ENCODE results near the gene TMEM8B. TPM values are rescaled to one million over a fixed set of nuclear protein-coding genes. Genes with fewer than 3 reads are reported as not detected.

The TMEM8B gene
- total RNA-seq, 1 experiment from 2014 or later: 2.0 TPM

GRCh38 chr9:35842020-35842745, 13.2 kb downstream of the TMEM8B start:
- no peak for DNase-seq
- H3K36me3 ChIP-seq (replicated peaks; ENCODE audit: control insufficient read depth, insufficient read depth, low read length): no peaks in the 10 kb centered on the region; the same call in 1 of the 2 replicates
- no peak overlapping the region for H3K4me3 ChIP-seq (ENCODE audit: insufficient read depth, low read depth, low read length)
- H3K27me3 ChIP-seq (ENCODE audit: control insufficient read depth, insufficient read depth, low read length): peaks cover 17% of the 10 kb centered on the region; the same call in 1 of the 2 replicates

- DNase-seq: no peak
- no peaks in the 10 kb centered on the region; the same call in 1 of the 2 replicates for H3K36me3 ChIP-seq (replicated peaks; ENCODE audit: control insufficient read depth, insufficient read depth, low read length)
- H3K4me3 ChIP-seq (ENCODE audit: insufficient read depth, low read depth, low read length): no peak overlapping the region
- H3K27me3 ChIP-seq (ENCODE audit: control insufficient read depth, insufficient read depth, low read length): peaks cover 19% of the 10 kb centered on the region; the same call in 1 of the 2 replicates
These were observed 13.8 kb downstream of the TMEM8B start for GRCh38 chr9:35842795-35843194.

- H3K36me3 ChIP-seq (replicated peaks; ENCODE audit: control insufficient read depth, insufficient read depth, low read length): no peaks in the 10 kb centered on the region; the same call in 1 of the 2 replicates
- H3K4me3 ChIP-seq (ENCODE audit: insufficient read depth, low read depth, low read length): no peak overlapping the region
- peak; percentile 64 for DNase-seq
- H3K27me3 ChIP-seq (ENCODE audit: control insufficient read depth, insufficient read depth, low read length): peaks cover 19% of the 10 kb centered on the region; the same call in 1 of the 2 replicates
These were observed 15.7 kb downstream of the TMEM8B start for GRCh38 chr9:35844628-35845270.

- peak; percentile 93 for DNase-seq
- Histone ChIP-seq H3K4me3 (ENCODE audit: insufficient read depth, low read depth, low read length) (peak overlapping the region; percentile 64), H3K27me3 (ENCODE audit: control insufficient read depth, insufficient read depth, low read length) (peaks cover 19% of the 10 kb centered on the region; the same call in 1 of the 2 replicates), H3K36me3 (replicated peaks; ENCODE audit: control insufficient read depth, insufficient read depth, low read length) (no peaks in the 10 kb centered on the region; the same call in 1 of the 2 replicates)
These were observed 17.1 kb downstream of the TMEM8B start for GRCh38 chr9:35845824-35846771.

GRCh38 chr9:35847792-35848572, 19.0 kb downstream of the TMEM8B start:
- no peaks in the 10 kb centered on the region; the same call in 1 of the 2 replicates for H3K36me3 ChIP-seq (replicated peaks; ENCODE audit: control insufficient read depth, insufficient read depth, low read length)
- H3K4me3 ChIP-seq (ENCODE audit: insufficient read depth, low read depth, low read length): no peak overlapping the region
- DNase-seq: no peak
- H3K27me3 ChIP-seq (ENCODE audit: control insufficient read depth, insufficient read depth, low read length): peaks cover 19% of the 10 kb centered on the region; the same call in 1 of the 2 replicates

GRCh38 chr9:35852267-35852815, 23.3 kb downstream of the TMEM8B start:
- Histone ChIP-seq H3K36me3 (replicated peaks; ENCODE audit: control insufficient read depth, insufficient read depth, low read length) (no peaks in the 10 kb centered on the region; the same call in 1 of the 2 replicates), H3K27me3 (ENCODE audit: control insufficient read depth, insufficient read depth, low read length) (peaks cover under 1% of the 10 kb centered on the region; the same call in 1 of the 2 replicates), H3K4me3 (ENCODE audit: insufficient read depth, low read depth, low read length) (no peak overlapping the region)
- no peak for DNase-seq

- H3K36me3 ChIP-seq (replicated peaks; ENCODE audit: control insufficient read depth, insufficient read depth, low read length): no peaks in the 10 kb centered on the region; the same call in 1 of the 2 replicates
- DNase-seq: no peak
- H3K4me3 ChIP-seq (ENCODE audit: insufficient read depth, low read depth, low read length): no peak overlapping the region
- H3K27me3 ChIP-seq (ENCODE audit: control insufficient read depth, insufficient read depth, low read length): no peaks in the 10 kb centered on the region; the same call in 1 of the 2 replicates
These were observed 24.1 kb downstream of the TMEM8B start for GRCh38 chr9:35852876-35853865.

- Histone ChIP-seq H3K36me3 (replicated peaks; ENCODE audit: control insufficient read depth, insufficient read depth, low read length) (no peaks in the 10 kb centered on the region; the same call in 1 of the 2 replicates), H3K4me3 (ENCODE audit: insufficient read depth, low read depth, low read length) (no peak overlapping the region), H3K27me3 (ENCODE audit: control insufficient read depth, insufficient read depth, low read length) (no peaks in the 10 kb centered on the region; the same call in 1 of the 2 replicates)
- DNase-seq: no peak
These were observed 25.2 kb downstream of the TMEM8B start for GRCh38 chr9:35854091-35854762.

GRCh38 chr9:35856206-35856605, 27.2 kb downstream of the TMEM8B start:
- no peaks in the 10 kb centered on the region; the same call in 1 of the 2 replicates for H3K36me3 ChIP-seq (replicated peaks; ENCODE audit: control insufficient read depth, insufficient read depth, low read length)
- no peak for DNase-seq
- no peak overlapping the region for H3K4me3 ChIP-seq (ENCODE audit: insufficient read depth, low read depth, low read length)
- no peaks in the 10 kb centered on the region; the same call in 1 of the 2 replicates for H3K27me3 ChIP-seq (ENCODE audit: control insufficient read depth, insufficient read depth, low read length)

- Histone ChIP-seq H3K36me3 (replicated peaks; ENCODE audit: control insufficient read depth, insufficient read depth, low read length) (no peaks in the 10 kb centered on the region; the same call in 1 of the 2 replicates), H3K4me3 (ENCODE audit: insufficient read depth, low read depth, low read length) (no peak overlapping the region), H3K27me3 (ENCODE audit: control insufficient read depth, insufficient read depth, low read length) (peaks cover 2% of the 10 kb centered on the region; the same call in 1 of the 2 replicates)
- DNase-seq: no peak
These were observed 27.9 kb downstream of the TMEM8B start for GRCh38 chr9:35856882-35857281.

- H3K27me3 ChIP-seq (ENCODE audit: control insufficient read depth, insufficient read depth, low read length): peaks cover 2% of the 10 kb centered on the region; the same call in 1 of the 2 replicates
- H3K4me3 ChIP-seq (ENCODE audit: insufficient read depth, low read depth, low read length): no peak overlapping the region
- no peaks in the 10 kb centered on the region for H3K36me3 ChIP-seq (replicated peaks; ENCODE audit: control insufficient read depth, insufficient read depth, low read length)
- peak; percentile 4 for DNase-seq
These were observed 29.4 kb downstream of the TMEM8B start for GRCh38 chr9:35858458-35858857.
